Tibial nerve (tissue), 4 donors: ENCODE data around the gene CTH.

Source experiments
- EP300 ChIP-seq, 2 donors: sonication (generic); formaldehyde crosslinking; IDR thresholded peaks; one replicate each; pipeline ENCODE4 v1.6.1; 2017; ENCODE audit warnings: antibody characterized with exemption in 2 of 2, mild to moderate bottlenecking in 1 of 2
- POLR2A ChIP-seq, 2 donors: fragments of 450-650 bp; IDR thresholded peaks; one replicate each; pipeline ENCODE4 v1.6.1; 2017; ENCODE audit warnings: antibody characterized with exemption in 2 of 2, mild to moderate bottlenecking in 2 of 2, moderate library complexity in 2 of 2
- TF ChIP-seq, protein P1 (sequence below), 5 experiments: fragments of 200-600 bp in 3 of 5; fragments of 450-650 bp in 2 of 5; sonication (generic) in 3 of 5; IDR thresholded peaks; one replicate each; pipeline ENCODE4 v1.5.1; 2016 to 2019; ENCODE audit warnings: antibody characterized with exemption in 5 of 5, mild to moderate bottlenecking in 3 of 5, moderate library complexity in 2 of 5

DNA sequence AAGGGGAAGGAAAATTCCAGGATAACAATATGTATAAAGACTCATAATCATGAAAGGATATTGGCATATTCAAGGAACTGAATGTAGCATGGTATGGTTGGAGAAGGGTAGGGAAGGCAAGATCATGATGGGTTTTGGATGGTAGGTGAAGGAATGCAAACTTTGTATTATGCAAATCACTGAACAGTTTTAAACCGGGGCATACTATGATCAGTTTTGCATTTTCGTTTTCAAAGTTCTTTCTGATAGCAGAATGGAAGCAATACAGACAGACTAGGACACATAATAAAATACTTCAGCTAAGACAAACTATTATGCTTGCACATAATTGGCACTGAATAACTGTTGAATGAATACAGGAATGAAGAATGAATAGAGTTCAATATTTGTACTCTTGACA is 14.5 kb upstream of the CTH start:
- TF ChIP-seq, protein P1, sequence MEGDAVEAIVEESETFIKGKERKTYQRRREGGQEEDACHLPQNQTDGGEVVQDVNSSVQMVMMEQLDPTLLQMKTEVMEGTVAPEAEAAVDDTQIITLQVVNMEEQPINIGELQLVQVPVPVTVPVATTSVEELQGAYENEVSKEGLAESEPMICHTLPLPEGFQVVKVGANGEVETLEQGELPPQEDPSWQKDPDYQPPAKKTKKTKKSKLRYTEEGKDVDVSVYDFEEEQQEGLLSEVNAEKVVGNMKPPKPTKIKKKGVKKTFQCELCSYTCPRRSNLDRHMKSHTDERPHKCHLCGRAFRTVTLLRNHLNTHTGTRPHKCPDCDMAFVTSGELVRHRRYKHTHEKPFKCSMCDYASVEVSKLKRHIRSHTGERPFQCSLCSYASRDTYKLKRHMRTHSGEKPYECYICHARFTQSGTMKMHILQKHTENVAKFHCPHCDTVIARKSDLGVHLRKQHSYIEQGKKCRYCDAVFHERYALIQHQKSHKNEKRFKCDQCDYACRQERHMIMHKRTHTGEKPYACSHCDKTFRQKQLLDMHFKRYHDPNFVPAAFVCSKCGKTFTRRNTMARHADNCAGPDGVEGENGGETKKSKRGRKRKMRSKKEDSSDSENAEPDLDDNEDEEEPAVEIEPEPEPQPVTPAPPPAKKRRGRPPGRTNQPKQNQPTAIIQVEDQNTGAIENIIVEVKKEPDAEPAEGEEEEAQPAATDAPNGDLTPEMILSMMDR (IDR thresholded peaks at IDR 0.05) = no peak
- TF ChIP-seq EP300 (IDR thresholded peaks at IDR 0.05) (no peak), POLR2A (IDR thresholded peaks at IDR 0.05) (no peak)
